Mammary microvascular endothelial cell (primary cell): Measurements from ENCODE around the gene UFSP2. TPM values are rescaled to one million over a fixed set of nuclear protein-coding genes. Genes with fewer than 3 reads are reported as not detected.

Experiments used
- total RNA-seq: library from RNA; depleted of rRNA; stranded (reverse); fragments of >200 nt; gene quantifications from 2 replicates; pipeline ENCODE4 v1.2.3, GENCODE V29; 2015

The UFSP2 gene
- total RNA-seq: 27.5 and 28.9 TPM in 2 replicates

GRCh38 chr4:185425647-185426352, at the start of gene UFSP2:
TSS of gene UFSP2 (minus strand) at chr4:185425964. CDS start at chr4:185425868, 96 bp downstream.

GRCh38 chr4:185471235-185472102, 45.7 kb upstream of the UFSP2 start, which contains the start of gene CCDC110:
TSS of gene CCDC110 (minus strand) at chr4:185471733. CDS start at chr4:185471683, 50 bp downstream.

GRCh38 chr4:185396724-185397385, 28.9 kb downstream of the UFSP2 start, which contains the start of gene ANKRD37:
TSS of gene ANKRD37 (plus strand) at chr4:185396841. CDS start at chr4:185396924, 83 bp downstream.

GRCh38 chr4:185395238-185395955, 30.4 kb downstream of the UFSP2 start, which contains the start of gene LRP2BP:
TSS of gene LRP2BP (minus strand) at chr4:185395924. CDS start at chr4:185378186, 17,738 bp downstream.

Other genes starting within 250 kb of the UFSP2 start
- gene CFAP97, start 222.0 kb downstream of the UFSP2 start, total RNA-seq: 25.9 and 29.3 TPM in 2 replicates
- 11.8 and 13.0 TPM in 2 replicates for gene SNX25, start 216.4 kb downstream of the UFSP2 start, total RNA-seq
- gene LRP2BP, start 30.0 kb downstream of the UFSP2 start, total RNA-seq: 0.15 and 1.1 TPM in 2 replicates
- gene ANKRD37, start 29.1 kb downstream of the UFSP2 start, total RNA-seq: 4.0 and 10.1 TPM in 2 replicates
- 0.13 and 1.2 TPM in 2 replicates for gene CCDC110, start 45.8 kb upstream of the UFSP2 start, total RNA-seq
- gene PDLIM3, start 109.5 kb upstream of the UFSP2 start, total RNA-seq: 24.4 and 35.4 TPM in 2 replicates